ENCODE measurements around the gene TOR4A. TPM values are rescaled to one million over a fixed set of nuclear protein-coding genes. Genes with fewer than 3 reads are reported as not detected.

The TOR4A gene
- total RNA-seq, 1 donor from 2014 or later, result 1.5 TPM

DNA sequence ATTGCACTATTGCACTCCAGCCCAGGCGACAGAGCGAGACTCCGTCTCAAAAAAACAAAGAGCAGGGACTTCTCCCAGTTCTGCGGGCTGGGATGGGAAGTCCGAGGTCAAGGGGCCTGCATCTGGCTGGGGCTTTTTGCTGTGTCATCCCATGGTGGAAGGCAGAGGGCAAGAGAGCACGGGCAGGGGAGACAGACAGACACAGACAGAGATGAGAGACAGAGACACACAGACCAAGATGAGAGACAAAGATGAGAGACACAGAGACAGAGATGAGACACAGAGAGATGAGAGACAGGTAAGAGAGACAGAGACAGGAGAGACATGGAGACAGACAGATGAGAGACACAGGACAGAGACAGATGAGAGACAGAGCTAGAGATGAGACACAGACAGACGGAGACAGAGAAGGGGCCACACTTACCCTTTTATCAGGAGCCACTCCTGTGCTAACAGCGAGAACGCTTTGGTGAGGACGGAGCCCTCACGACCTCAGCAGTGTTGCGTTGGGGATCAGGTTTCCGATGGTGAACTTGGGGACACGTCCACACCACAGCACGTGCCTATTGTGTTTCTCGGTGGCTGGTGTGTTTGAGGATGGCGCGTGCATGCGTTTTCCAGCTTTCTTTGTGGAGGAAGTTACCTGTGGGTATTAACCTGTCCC, 8.9 kb upstream of the TOR4A start:
- Mint-ChIP-seq H3K27ac (ENCODE audit: unreplicated experiment) (no peak overlapping the region), H3K4me3 (ENCODE audit: unreplicated experiment) (no peak overlapping the region)

DNA sequence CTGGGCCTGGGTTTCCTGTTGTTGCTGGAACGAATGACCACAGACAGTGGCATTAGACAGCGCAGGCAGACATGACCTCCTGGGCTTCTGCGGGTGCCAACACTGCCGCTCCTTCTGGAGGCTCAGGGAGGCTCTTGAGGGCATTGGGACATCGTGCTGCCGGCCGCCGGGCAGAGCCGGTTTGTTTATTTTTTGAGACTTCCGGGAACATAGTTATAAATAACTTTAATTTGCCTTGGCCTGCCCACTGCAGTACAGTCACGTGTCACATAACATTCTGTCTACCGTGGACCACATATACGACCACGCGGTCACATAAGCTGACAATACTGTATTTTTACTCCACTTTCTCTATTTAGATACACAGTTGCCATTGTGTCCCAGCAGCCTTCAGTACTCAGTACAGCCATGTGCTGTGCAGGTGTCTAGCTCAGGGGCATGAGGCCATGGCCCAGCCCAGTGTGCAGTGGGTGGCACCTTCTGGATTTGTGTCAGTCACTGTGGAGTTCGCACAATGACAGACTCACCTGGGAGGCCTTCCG, 8.2 kb upstream of the TOR4A start:
- no peak for DNase-seq
- TF ChIP-seq, protein P1, sequence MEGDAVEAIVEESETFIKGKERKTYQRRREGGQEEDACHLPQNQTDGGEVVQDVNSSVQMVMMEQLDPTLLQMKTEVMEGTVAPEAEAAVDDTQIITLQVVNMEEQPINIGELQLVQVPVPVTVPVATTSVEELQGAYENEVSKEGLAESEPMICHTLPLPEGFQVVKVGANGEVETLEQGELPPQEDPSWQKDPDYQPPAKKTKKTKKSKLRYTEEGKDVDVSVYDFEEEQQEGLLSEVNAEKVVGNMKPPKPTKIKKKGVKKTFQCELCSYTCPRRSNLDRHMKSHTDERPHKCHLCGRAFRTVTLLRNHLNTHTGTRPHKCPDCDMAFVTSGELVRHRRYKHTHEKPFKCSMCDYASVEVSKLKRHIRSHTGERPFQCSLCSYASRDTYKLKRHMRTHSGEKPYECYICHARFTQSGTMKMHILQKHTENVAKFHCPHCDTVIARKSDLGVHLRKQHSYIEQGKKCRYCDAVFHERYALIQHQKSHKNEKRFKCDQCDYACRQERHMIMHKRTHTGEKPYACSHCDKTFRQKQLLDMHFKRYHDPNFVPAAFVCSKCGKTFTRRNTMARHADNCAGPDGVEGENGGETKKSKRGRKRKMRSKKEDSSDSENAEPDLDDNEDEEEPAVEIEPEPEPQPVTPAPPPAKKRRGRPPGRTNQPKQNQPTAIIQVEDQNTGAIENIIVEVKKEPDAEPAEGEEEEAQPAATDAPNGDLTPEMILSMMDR (IDR thresholded peaks at IDR 0.05; ENCODE audit: partially characterized antibody, unreplicated experiment), result no peak
- peaks cover 4% of the 10 kb centered on the region for H3K9me3 Mint-ChIP-seq (ENCODE audit: unreplicated experiment)
- H3K4me3 Mint-ChIP-seq (ENCODE audit: unreplicated experiment), result no peak overlapping the region
- H3K4me1 Mint-ChIP-seq (ENCODE audit: low read depth, unreplicated experiment), result peaks cover 3% of the 10 kb centered on the region
- peaks cover 5% of the 10 kb centered on the region for H3K27me3 Mint-ChIP-seq (ENCODE audit: unreplicated experiment)
- H3K27ac Mint-ChIP-seq (ENCODE audit: unreplicated experiment), result no peak overlapping the region
- no peaks in the 10 kb centered on the region for H3K36me3 Mint-ChIP-seq (ENCODE audit: unreplicated experiment)

More for the DNA sequence above, 8.9 kb upstream of the TOR4A start:
- peaks cover 5% of the 10 kb centered on the region for H3K27me3 Mint-ChIP-seq (ENCODE audit: unreplicated experiment)
- peaks cover 4% of the 10 kb centered on the region for H3K9me3 Mint-ChIP-seq (ENCODE audit: unreplicated experiment)
- TF ChIP-seq, protein P1 (IDR thresholded peaks at IDR 0.05; ENCODE audit: partially characterized antibody, unreplicated experiment), result no peak
- no peaks in the 10 kb centered on the region for H3K4me1 Mint-ChIP-seq (ENCODE audit: low read depth, unreplicated experiment)
- H3K36me3 Mint-ChIP-seq (ENCODE audit: unreplicated experiment), result no peaks in the 10 kb centered on the region
- DNase-seq, result no peak

DNA sequence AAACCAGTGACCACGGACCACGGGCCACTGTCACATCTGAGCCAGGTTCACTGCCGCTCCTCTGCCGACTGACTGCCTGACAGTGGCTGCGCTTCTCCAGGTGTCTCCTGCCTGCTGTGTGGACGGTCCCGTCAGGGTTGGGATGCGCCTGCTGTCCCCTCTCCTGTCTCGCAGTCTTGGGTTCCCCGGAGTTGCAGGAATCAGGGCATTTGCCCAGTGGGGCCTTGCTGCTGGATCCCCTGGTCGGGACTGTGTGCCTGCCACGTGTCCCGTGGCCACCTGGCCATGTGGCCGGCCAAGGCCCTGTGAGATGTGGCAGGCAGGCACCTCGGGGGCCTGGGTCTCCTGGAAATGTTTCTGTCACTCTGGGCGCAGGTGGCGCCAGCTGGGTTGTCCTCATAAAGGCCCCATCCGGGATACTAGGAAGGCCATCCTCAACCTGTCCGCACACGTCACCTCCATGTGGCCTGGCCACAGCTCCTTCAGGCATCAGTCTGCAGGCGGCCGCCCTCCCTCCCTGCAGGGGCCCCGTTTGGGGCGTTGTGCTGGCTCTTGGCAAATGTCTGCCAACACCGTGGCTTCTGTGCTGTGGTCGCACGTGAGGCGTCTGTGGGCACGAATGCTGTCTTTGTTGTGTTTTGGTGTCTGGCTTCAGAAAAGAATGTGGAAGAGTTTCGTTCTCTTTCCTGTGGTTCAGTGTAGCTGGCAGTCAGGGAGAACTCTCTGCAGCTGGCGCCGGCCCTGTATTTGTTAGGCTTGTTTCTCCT, 6.4 kb upstream of the TOR4A start:
- Mint-ChIP-seq H3K27ac (ENCODE audit: unreplicated experiment) (peak overlapping the region; percentile 28), H3K36me3 (ENCODE audit: unreplicated experiment) (no peaks in the 10 kb centered on the region), H3K9me3 (ENCODE audit: unreplicated experiment) (peaks cover 10% of the 10 kb centered on the region), H3K4me1 (ENCODE audit: low read depth, unreplicated experiment) (peaks cover 17% of the 10 kb centered on the region), H3K4me3 (ENCODE audit: unreplicated experiment) (no peak overlapping the region), H3K27me3 (ENCODE audit: unreplicated experiment) (peaks cover 9% of the 10 kb centered on the region)
- TF ChIP-seq, protein P1 (IDR thresholded peaks at IDR 0.05; ENCODE audit: partially characterized antibody, unreplicated experiment), result no peak
- DNase-seq, result no peak

DNA sequence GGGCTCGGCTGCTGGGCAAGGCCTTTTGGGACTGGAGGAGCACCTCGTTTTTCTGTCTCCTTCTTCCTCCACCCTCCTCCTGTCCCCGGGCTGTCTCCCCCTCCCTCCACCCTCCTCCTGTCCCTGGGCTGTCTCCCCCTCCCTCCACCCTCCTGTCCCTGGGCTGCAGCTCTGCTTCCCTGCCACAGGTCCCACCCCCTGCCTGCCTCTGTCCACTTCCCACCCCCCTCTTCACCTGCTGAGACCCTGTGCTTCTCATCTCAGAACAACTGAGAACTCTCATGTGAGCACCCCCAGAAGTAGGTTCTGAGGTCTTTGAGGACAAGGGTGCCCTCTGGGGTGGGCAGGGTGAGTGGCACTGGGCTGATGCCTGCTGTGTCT, 5.8 kb upstream of the TOR4A start:
- Mint-ChIP-seq H3K36me3 (ENCODE audit: unreplicated experiment) (no peaks in the 10 kb centered on the region), H3K27me3 (ENCODE audit: unreplicated experiment) (peaks cover 9% of the 10 kb centered on the region), H3K4me3 (ENCODE audit: unreplicated experiment) (no peak overlapping the region), H3K4me1 (ENCODE audit: low read depth, unreplicated experiment) (peaks cover 17% of the 10 kb centered on the region), H3K9me3 (ENCODE audit: unreplicated experiment) (peaks cover 10% of the 10 kb centered on the region), H3K27ac (ENCODE audit: unreplicated experiment) (peak overlapping the region; percentile 28)
- TF ChIP-seq, protein P1 (IDR thresholded peaks at IDR 0.05; ENCODE audit: partially characterized antibody, unreplicated experiment), result no peak
- no peak for DNase-seq

Measured in glutamatergic neuron (in vitro differentiated cells).